ENCODE results near the gene FAM221B.
A peak's percentile ranks its signal among the peaks of the same experiment; 100 is the strongest.

FAM221B gene

GRCh38 chr9:35820076-35820475 lies 8.5 kb downstream of the FAM221B start:
- peak; percentile 42 for DNase-seq (ENCODE audit: low read depth, low spot score)

GRCh38 chr9:35818341-35818740 lies 10.2 kb downstream of the FAM221B start:
- DNase-seq (ENCODE audit: low read depth, low spot score) = no peak

GRCh38 chr9:35816708-35817107 lies 11.8 kb downstream of the FAM221B start:
- DNase-seq (ENCODE audit: low read depth, low spot score) = no peak

GRCh38 chr9:35814841-35815543 lies 13.5 kb downstream of the FAM221B start, which contains the start of gene HINT2:
TSS of gene HINT2 (minus strand) at chr9:35815042. CDS start at chr9:35814979, 63 bp downstream.
- DNase-seq (ENCODE audit: low read depth, low spot score) = peak; percentile 98

GRCh38 chr9:35814106-35814840 lies 14.3 kb downstream of the FAM221B start:
- DNase-seq (ENCODE audit: low read depth, low spot score) = peak; percentile 77

GRCh38 chr9:35813434-35814105 lies 15.0 kb downstream of the FAM221B start:
- DNase-seq (ENCODE audit: low read depth, low spot score) = no peak

- DNase-seq (ENCODE audit: low read depth, low spot score) = peak; percentile 97
Observed at GRCh38 chr9:35812025-35812602, 16.4 kb downstream of the FAM221B start, which contains the start of gene SPAG8. TSS of gene SPAG8 (minus strand) at chr9:35812262. CDS start at chr9:35812147, 115 bp downstream.

- no peak for DNase-seq (ENCODE audit: low read depth, low spot score)
Observed at GRCh38 chr9:35811381-35812024, 17.0 kb downstream of the FAM221B start.

GRCh38 chr9:35810122-35810521 lies 18.4 kb downstream of the FAM221B start:
- DNase-seq (ENCODE audit: low read depth, low spot score) = no peak

GRCh38 chr9:35808433-35808832 lies 20.1 kb downstream of the FAM221B start:
- no peak for DNase-seq (ENCODE audit: low read depth, low spot score)

GRCh38 chr9:35806101-35806500 lies 22.4 kb downstream of the FAM221B start:
- no peak for DNase-seq (ENCODE audit: low read depth, low spot score)

GRCh38 chr9:35801328-35802128 lies 27.0 kb downstream of the FAM221B start:
- no peak for DNase-seq (ENCODE audit: low read depth, low spot score)

GRCh38 chr9:35800530-35800929 lies 28.0 kb downstream of the FAM221B start:
- DNase-seq (ENCODE audit: low read depth, low spot score) = no peak

GRCh38 chr9:35798658-35799374 lies 29.7 kb downstream of the FAM221B start:
- peak; percentile 36 for DNase-seq (ENCODE audit: low read depth, low spot score)

GRCh38 chr9:35797311-35798109 lies 31.0 kb downstream of the FAM221B start:
- no peak for DNase-seq (ENCODE audit: low read depth, low spot score)

GRCh38 chr9:35795695-35796094 lies 32.8 kb downstream of the FAM221B start:
- no peak for DNase-seq (ENCODE audit: low read depth, low spot score)

GRCh38 chr9:35793461-35793860 lies 35.1 kb downstream of the FAM221B start:
- no peak for DNase-seq (ENCODE audit: low read depth, low spot score)

- DNase-seq (ENCODE audit: low read depth, low spot score) = no peak
Observed at GRCh38 chr9:35792826-35793225, 35.7 kb downstream of the FAM221B start.
